ENCODE measurements around the gene SSRP1.

The SSRP1 gene

DNA sequence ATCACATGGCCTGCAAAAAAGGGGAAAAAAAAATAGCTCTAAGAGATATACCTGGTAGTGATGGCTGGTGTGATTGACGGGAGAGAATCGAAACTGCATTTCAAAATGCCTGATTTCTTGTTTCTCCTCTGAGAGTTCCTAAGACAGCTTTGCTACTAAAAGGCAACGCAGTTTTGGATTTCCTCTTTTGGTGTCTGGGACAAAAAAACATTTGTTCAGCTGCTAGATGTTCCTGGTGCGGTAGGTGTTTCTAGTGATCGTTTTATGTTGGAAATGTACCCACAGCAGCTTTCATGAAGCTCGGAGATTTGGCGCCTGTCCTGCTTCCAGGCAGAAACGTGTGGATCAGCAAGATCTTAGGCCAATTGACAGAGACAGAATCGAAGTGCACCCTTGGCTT lies 20.6 kb upstream of the SSRP1 start:
- no peak for TF ChIP-seq FOXP2 (optimal IDR thresholded peaks at IDR 0.05; ENCODE audit: borderline replicate concordance, extremely low read depth, extremely low read length, insufficient read depth)

DNA sequence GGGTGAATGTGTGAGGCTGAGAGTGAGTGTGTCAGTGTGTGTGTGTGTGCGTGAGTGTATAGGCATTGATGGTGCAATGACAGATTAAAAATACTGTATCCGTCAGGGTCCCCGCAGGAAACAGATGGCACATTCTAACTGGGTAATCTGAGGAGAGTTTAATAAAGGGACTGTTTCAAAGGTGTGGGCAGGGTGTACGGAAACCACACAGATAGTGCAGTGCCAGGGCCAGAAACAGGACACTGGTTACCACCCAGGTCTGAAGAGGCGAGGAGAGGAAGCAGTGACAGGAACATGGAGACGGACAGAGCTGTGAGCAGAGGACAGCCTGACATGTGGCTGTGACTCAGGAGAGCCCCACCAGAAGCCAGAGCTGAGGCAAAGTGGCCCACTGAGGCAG lies 19.0 kb upstream of the SSRP1 start:
- TF ChIP-seq POLR2AphosphoS5 (IDR thresholded peaks at IDR 0.05; ENCODE audit: low read depth, low read length): no peak
- no peak for TF ChIP-seq TAF1 (IDR thresholded peaks at IDR 0.05; ENCODE audit: borderline replicate concordance, insufficient read depth, low read length)
- no peak for TF ChIP-seq FOXP2 (optimal IDR thresholded peaks at IDR 0.05; ENCODE audit: borderline replicate concordance, extremely low read depth, extremely low read length, insufficient read depth)
- TF ChIP-seq, protein P1, sequence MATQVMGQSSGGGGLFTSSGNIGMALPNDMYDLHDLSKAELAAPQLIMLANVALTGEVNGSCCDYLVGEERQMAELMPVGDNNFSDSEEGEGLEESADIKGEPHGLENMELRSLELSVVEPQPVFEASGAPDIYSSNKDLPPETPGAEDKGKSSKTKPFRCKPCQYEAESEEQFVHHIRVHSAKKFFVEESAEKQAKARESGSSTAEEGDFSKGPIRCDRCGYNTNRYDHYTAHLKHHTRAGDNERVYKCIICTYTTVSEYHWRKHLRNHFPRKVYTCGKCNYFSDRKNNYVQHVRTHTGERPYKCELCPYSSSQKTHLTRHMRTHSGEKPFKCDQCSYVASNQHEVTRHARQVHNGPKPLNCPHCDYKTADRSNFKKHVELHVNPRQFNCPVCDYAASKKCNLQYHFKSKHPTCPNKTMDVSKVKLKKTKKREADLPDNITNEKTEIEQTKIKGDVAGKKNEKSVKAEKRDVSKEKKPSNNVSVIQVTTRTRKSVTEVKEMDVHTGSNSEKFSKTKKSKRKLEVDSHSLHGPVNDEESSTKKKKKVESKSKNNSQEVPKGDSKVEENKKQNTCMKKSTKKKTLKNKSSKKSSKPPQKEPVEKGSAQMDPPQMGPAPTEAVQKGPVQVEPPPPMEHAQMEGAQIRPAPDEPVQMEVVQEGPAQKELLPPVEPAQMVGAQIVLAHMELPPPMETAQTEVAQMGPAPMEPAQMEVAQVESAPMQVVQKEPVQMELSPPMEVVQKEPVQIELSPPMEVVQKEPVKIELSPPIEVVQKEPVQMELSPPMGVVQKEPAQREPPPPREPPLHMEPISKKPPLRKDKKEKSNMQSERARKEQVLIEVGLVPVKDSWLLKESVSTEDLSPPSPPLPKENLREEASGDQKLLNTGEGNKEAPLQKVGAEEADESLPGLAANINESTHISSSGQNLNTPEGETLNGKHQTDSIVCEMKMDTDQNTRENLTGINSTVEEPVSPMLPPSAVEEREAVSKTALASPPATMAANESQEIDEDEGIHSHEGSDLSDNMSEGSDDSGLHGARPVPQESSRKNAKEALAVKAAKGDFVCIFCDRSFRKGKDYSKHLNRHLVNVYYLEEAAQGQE (IDR thresholded peaks at IDR 0.05; ENCODE audit: insufficient read depth in 1 of 2, low read depth in 2 of 2, low read length in 2 of 2): no peak
- TF ChIP-seq SIN3A (IDR thresholded peaks at IDR 0.05; ENCODE audit: borderline replicate concordance, insufficient read depth, low read length): no peak

DNA sequence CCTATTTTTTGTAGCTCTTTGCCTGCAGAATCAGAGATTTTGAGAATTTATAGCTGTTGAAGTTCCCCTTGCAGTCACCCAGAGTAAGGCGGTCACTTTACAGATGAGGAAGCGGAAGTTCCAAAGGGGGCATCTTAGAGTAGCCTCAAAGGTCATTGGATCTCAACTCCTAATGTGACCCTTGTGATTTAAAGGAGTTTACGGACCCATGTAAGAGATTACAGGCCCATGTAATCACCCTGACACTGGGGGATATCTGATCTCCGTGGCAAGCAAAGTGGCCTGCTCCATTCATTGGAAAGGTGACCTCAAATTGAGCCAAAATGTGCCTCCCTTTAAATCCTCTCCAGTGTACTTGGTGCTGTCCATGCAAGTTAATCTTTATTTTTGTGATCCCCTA lies 18.2 kb upstream of the SSRP1 start:
- TF ChIP-seq TAF1 (IDR thresholded peaks at IDR 0.05; ENCODE audit: borderline replicate concordance, insufficient read depth, low read length): no peak

DNA sequence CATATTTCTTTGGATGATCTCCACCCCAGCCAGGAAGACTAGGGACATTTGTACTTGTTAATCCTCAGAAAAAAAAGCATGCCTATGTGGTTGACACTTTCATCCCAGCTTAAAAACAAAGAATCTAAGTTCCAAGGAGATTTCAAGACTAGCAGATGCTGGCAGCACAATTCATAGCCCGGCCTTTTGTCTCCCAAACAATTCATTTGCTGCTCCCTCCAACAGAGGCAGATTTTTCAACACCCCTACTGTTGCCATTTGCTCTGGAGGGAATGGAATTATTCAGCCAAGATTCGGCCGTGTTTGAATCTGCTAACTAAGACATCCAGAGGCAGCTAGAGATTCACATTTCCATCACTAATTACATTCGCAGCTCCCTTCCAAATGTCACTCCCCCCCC lies 17.8 kb upstream of the SSRP1 start:
- TF ChIP-seq POLR2AphosphoS5 (IDR thresholded peaks at IDR 0.05; ENCODE audit: low read depth, low read length): no peak
- no peak for TF ChIP-seq SIN3A (IDR thresholded peaks at IDR 0.05; ENCODE audit: borderline replicate concordance, insufficient read depth, low read length)
- TF ChIP-seq TAF1 (IDR thresholded peaks at IDR 0.05; ENCODE audit: borderline replicate concordance, insufficient read depth, low read length): no peak
- TF ChIP-seq FOXP2 (optimal IDR thresholded peaks at IDR 0.05; ENCODE audit: borderline replicate concordance, extremely low read depth, extremely low read length, insufficient read depth): no peak
- TF ChIP-seq, protein P1 (IDR thresholded peaks at IDR 0.05; ENCODE audit: insufficient read depth in 1 of 2, low read depth in 2 of 2, low read length in 2 of 2): no peak

DNA sequence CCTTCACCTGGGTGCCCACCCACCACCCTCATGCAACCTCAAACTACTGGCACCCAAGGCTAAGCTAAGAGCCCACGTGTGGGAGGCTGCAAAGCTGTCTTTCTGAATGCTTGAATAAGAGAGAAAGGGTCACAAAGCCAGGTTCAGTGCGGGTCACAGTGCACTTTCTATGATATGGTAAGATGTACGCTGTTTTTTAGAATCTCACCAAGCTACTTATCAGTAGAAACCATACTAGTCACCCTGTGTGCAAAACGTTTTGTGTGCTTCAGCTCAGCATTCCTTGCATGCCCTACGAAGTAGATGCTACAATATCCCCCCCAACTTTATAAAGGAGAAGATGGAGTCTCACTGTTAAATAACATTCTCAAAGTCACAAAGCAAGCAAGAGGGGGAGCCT lies 17.3 kb upstream of the SSRP1 start:
- TF ChIP-seq POLR2AphosphoS5 (IDR thresholded peaks at IDR 0.05; ENCODE audit: low read depth, low read length) (no peak), FOXP2 (optimal IDR thresholded peaks at IDR 0.05; ENCODE audit: borderline replicate concordance, extremely low read depth, extremely low read length, insufficient read depth) (no peak), TAF1 (IDR thresholded peaks at IDR 0.05; ENCODE audit: borderline replicate concordance, insufficient read depth, low read length) (no peak), SIN3A (IDR thresholded peaks at IDR 0.05; ENCODE audit: borderline replicate concordance, insufficient read depth, low read length) (no peak)
- TF ChIP-seq, protein P1 (IDR thresholded peaks at IDR 0.05; ENCODE audit: insufficient read depth in 1 of 2, low read depth in 2 of 2, low read length in 2 of 2): no peak

DNA sequence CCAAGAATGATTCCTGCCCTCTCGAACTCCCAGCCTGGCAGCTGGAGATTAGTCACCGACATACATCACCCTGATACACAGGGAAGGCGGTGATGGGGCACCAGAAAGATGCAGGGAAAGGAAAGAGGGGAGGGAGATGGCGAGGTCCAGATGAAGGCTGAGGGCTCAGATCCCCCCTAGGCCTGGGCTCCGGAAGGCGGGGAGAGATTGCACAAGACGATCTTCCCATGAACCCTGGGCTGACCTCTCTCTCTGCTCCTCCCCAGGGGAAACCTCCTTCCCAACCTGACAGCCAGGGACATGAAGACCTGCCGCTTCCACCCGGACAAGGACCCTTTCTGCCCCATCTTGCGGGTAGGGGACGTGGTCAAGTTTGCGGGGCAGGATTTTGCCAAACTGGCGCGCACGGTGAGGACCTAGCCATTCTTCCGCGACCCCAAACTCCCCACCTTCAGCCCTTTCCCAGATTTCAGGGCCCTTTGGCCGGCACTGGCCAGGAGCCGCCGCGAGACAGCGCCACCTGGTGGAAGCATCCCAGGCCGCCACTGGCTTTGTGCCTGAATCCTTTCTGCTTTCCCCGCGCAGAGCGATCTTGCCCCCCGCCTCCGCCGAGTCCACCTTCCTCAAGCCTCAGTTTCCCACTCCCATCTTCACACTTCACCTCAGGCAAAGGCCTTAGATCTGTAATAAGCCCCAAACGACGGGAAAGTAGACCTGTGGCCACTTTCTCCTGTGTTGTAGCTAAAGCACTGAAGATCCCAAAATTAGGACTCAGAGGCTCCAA lies 14.0 kb upstream of the SSRP1 start:
- TF ChIP-seq SIN3A (IDR thresholded peaks at IDR 0.05; ENCODE audit: borderline replicate concordance, insufficient read depth, low read length): no peak
- TF ChIP-seq FOXP2 (optimal IDR thresholded peaks at IDR 0.05; ENCODE audit: borderline replicate concordance, extremely low read depth, extremely low read length, insufficient read depth): peak; percentile 60
- TF ChIP-seq TAF1 (IDR thresholded peaks at IDR 0.05; ENCODE audit: borderline replicate concordance, insufficient read depth, low read length): no peak
- TF ChIP-seq POLR2AphosphoS5 (IDR thresholded peaks at IDR 0.05; ENCODE audit: low read depth, low read length): no peak
- TF ChIP-seq, protein P1 (IDR thresholded peaks at IDR 0.05; ENCODE audit: insufficient read depth in 1 of 2, low read depth in 2 of 2, low read length in 2 of 2): no peak

Data from PFSK-1 (cell line).